Trophoblast cell (in vitro differentiated cells and primary cell): ENCODE data around the gene ZBTB7C.

ENCODE experiments used
- DNase-seq, 2 donors: peaks; one replicate each; pipeline ENCODE4 v3.0.0-alpha.2; 2016
- H2AFZ ChIP-seq: 2 replicates; pipeline ENCODE4 v1.6.1; 2013; ENCODE audit warnings: low read length, moderate library complexity, mild to moderate bottlenecking; ENCODE audit not compliant: insufficient read depth, poor library complexity
- H2AK5ac ChIP-seq: 2 replicates; pipeline ENCODE4 v1.6.1; 2013; ENCODE audit warnings: mild to moderate bottlenecking, low read length
- H2BK120ac ChIP-seq: 2 replicates; pipeline ENCODE4 v1.6.1; 2013; ENCODE audit warnings: low read length, mild to moderate bottlenecking, moderate library complexity; ENCODE audit not compliant: insufficient read depth, poor library complexity
- H2BK12ac ChIP-seq: 2 replicates; pipeline ENCODE4 v1.6.1; 2013; ENCODE audit warnings: mild to moderate bottlenecking, low read length, moderate library complexity
- H2BK5ac ChIP-seq: 2 replicates; pipeline ENCODE4 v1.6.1; 2013; ENCODE audit warnings: low read length, low read depth, moderate library complexity, mild to moderate bottlenecking; ENCODE audit not compliant: poor library complexity
- H3K14ac ChIP-seq: 2 replicates; pipeline ENCODE4 v1.6.1; 2013; ENCODE audit warnings: mild to moderate bottlenecking, low read length
- H3K18ac ChIP-seq: 2 replicates; pipeline ENCODE4 v1.6.1; 2013; ENCODE audit warnings: mild to moderate bottlenecking, low read length
- H3K23ac ChIP-seq: 2 replicates; pipeline ENCODE4 v1.6.1; 2013; ENCODE audit warnings: low read length
- H3K27ac ChIP-seq: 2 replicates; pipeline ENCODE4 v1.5.1; 2013; ENCODE audit warnings: low read depth, mild to moderate bottlenecking, inconsistent platforms, low read length, moderate library complexity
- H3K27me3 ChIP-seq: 2 replicates; pipeline ENCODE4 v1.6.1; 2013; ENCODE audit warnings: inconsistent platforms, mild to moderate bottlenecking, low read length, moderate library complexity; ENCODE audit not compliant: insufficient read depth
- H3K36me3 ChIP-seq, 2 experiments: 1 replicate in 1 of 2; 2 replicates in 1 of 2; pipeline ENCODE4 v1.6.1; 2013; ENCODE audit warnings: low read length in 2 of 2, mild to moderate bottlenecking in 2 of 2, moderate library complexity in 1 of 2; ENCODE audit not compliant: insufficient read depth in 2 of 2, control insufficient read depth in 1 of 2
- H3K4ac ChIP-seq: 2 replicates; pipeline ENCODE4 v1.6.1; 2013; ENCODE audit warnings: low read depth, mild to moderate bottlenecking, low read length, moderate library complexity
- H3K4me1 ChIP-seq, 2 experiments: 1 replicate in 1 of 2; 2 replicates in 1 of 2; pipeline ENCODE4 v1.6.1; 2013; ENCODE audit warnings: low read length in 2 of 2, mild to moderate bottlenecking in 2 of 2, moderate library complexity in 1 of 2; ENCODE audit not compliant: insufficient read depth in 2 of 2, control insufficient read depth in 1 of 2
- H3K4me2 ChIP-seq: 2 replicates; pipeline ENCODE4 v1.6.1; 2013; ENCODE audit warnings: inconsistent platforms, mild to moderate bottlenecking, low read length, moderate library complexity
- H3K4me3 ChIP-seq: 2 replicates; pipeline ENCODE4 v1.5.1; 2013; ENCODE audit warnings: mild to moderate bottlenecking, low read depth, low read length, inconsistent platforms
- H3K79me1 ChIP-seq: one replicate; pipeline ENCODE4 v1.6.1; 2013; ENCODE audit warnings: low read length
- H3K79me2 ChIP-seq: 2 replicates; pipeline ENCODE4 v1.6.1; 2013; ENCODE audit warnings: low read length, mild to moderate bottlenecking; ENCODE audit not compliant: control insufficient read depth, insufficient read depth, poor library complexity
- H3K9ac ChIP-seq: 2 replicates; pipeline ENCODE4 v1.6.1; 2013; ENCODE audit warnings: mild to moderate bottlenecking, low read length
- H3K9me3 ChIP-seq: 2 replicates; pipeline ENCODE4 v1.6.1; 2013; ENCODE audit warnings: low read depth, mild to moderate bottlenecking, control low read depth, inconsistent platforms, low read length; ENCODE audit not compliant: insufficient read depth
- H4K12ac ChIP-seq: 2 replicates; pipeline ENCODE4 v1.6.1; 2013; ENCODE audit warnings: low read depth, mild to moderate bottlenecking, low read length, moderate library complexity
- H4K8ac ChIP-seq: 2 replicates; pipeline ENCODE4 v1.6.1; 2013; ENCODE audit warnings: low read depth, mild to moderate bottlenecking, low read length, moderate library complexity
- H4K91ac ChIP-seq: one replicate; pipeline ENCODE4 v1.6.1; 2013; ENCODE audit warnings: low read depth, mild to moderate bottlenecking, low read length, moderate library complexity
- WGBS: extraction: QIAGEN DNeasy Blood & Tissue Kit; methylation state at CpG from one replicate; pipeline ENCODE4 v1.1.7; 2013; ENCODE audit warnings: missing lambda C conversion rate; ENCODE audit not compliant: insufficient read length, insufficient coverage; ENCODE audit errors: extremely low coverage; 5-methylcytosine and 5-hydroxymethylcytosine counted together

Gene ZBTB7C

GRCh38 chr18:48363175-48363574 is 46.0 kb downstream of the ZBTB7C start:
- H3K14ac ChIP-seq, result no peak overlapping the region
- H4K91ac ChIP-seq, result no peak overlapping the region
- no peak overlapping the region for H2AK5ac ChIP-seq
- H3K79me1 ChIP-seq, result no peaks in the 10 kb centered on the region
- no peak overlapping the region for H4K12ac ChIP-seq
- no peak overlapping the region for H3K4ac ChIP-seq
- H2BK12ac ChIP-seq, result no peak overlapping the region
- no peaks in the 10 kb centered on the region for H3K27me3 ChIP-seq
- H3K9me3 ChIP-seq, result peaks cover 1% of the 10 kb centered on the region
- no peak for DNase-seq
- H3K4me3 ChIP-seq, result no peak overlapping the region
- no peak overlapping the region for H2BK120ac ChIP-seq
- no peak overlapping the region for H3K27ac ChIP-seq
- no peaks in the 10 kb centered on the region for H3K36me3 ChIP-seq
- H3K23ac ChIP-seq, result no peak overlapping the region
- no peak overlapping the region for H3K9ac ChIP-seq
- H3K4me1 ChIP-seq, result no peaks in the 10 kb centered on the region
- H3K4me2 ChIP-seq, result no peak overlapping the region
- no peak overlapping the region for H4K8ac ChIP-seq
- no peak overlapping the region for H3K18ac ChIP-seq
- no CpG with 5 or more reads among the region's 3 CpGs for WGBS
- H3K79me2 ChIP-seq, result no peaks in the 10 kb centered on the region
- no peak overlapping the region for H2AFZ ChIP-seq
- H2BK5ac ChIP-seq, result no peak overlapping the region

- Histone ChIP-seq H4K8ac (no peak overlapping the region), H2AFZ (no peak overlapping the region), H2AK5ac (no peak overlapping the region), H3K36me3 (no peaks in the 10 kb centered on the region), H3K14ac (no peak overlapping the region), H2BK12ac (no peak overlapping the region), H3K18ac (no peak overlapping the region), H3K79me2 (no peaks in the 10 kb centered on the region), H2BK120ac (no peak overlapping the region), H3K4ac (no peak overlapping the region), H3K27me3 (no peaks in the 10 kb centered on the region), H3K79me1 (no peaks in the 10 kb centered on the region), H3K27ac (no peak overlapping the region), H3K4me1 (peaks cover 3 to 7% of the 10 kb centered on the region in 2 experiments), H4K12ac (no peak overlapping the region), H4K91ac (no peak overlapping the region), H3K9me3 (peaks cover 3% of the 10 kb centered on the region), H3K4me2 (no peak overlapping the region), H3K9ac (no peak overlapping the region), H3K4me3 (no peak overlapping the region), H3K23ac (no peak overlapping the region), H2BK5ac (no peak overlapping the region)
- WGBS, result no CpG with 5 or more reads among the region's 4 CpGs
- DNase-seq, result no peak
These were observed 47.4 kb downstream of the ZBTB7C start for GRCh38 chr18:48361801-48362200.

- no CpG with 5 or more reads among the region's 9 CpGs for WGBS
- Histone ChIP-seq H3K27me3 (no peaks in the 10 kb centered on the region), H3K18ac (no peak overlapping the region), H3K23ac (no peak overlapping the region), H2BK12ac (no peak overlapping the region), H3K27ac (no peak overlapping the region), H3K9me3 (peaks cover 3% of the 10 kb centered on the region), H3K9ac (no peak overlapping the region), H3K4ac (no peak overlapping the region), H3K36me3 (no peaks in the 10 kb centered on the region), H4K8ac (no peak overlapping the region), H2AFZ (no peak overlapping the region), H3K79me2 (no peaks in the 10 kb centered on the region), H2BK5ac (no peak overlapping the region), H3K4me3 (no peak overlapping the region), H4K12ac (no peak overlapping the region), H3K79me1 (no peaks in the 10 kb centered on the region), H4K91ac (no peak overlapping the region), H3K14ac (no peak overlapping the region), H2BK120ac (no peak overlapping the region), H2AK5ac (no peak overlapping the region), H3K4me1 (peaks cover 4 to 10% of the 10 kb centered on the region in 2 experiments), H3K4me2 (no peak overlapping the region)
- peak in 1 of 2 donors; percentile 30 for DNase-seq
These were observed 48.7 kb downstream of the ZBTB7C start for GRCh38 chr18:48360376-48361021.

GRCh38 chr18:48359626-48360025 is 49.6 kb downstream of the ZBTB7C start:
- H3K79me2 ChIP-seq, result no peaks in the 10 kb centered on the region
- no peaks in the 10 kb centered on the region for H3K36me3 ChIP-seq
- no peak overlapping the region for H3K4ac ChIP-seq
- H3K9ac ChIP-seq, result no peak overlapping the region
- H4K8ac ChIP-seq, result no peak overlapping the region
- no peak overlapping the region for H3K23ac ChIP-seq
- no peak overlapping the region for H3K14ac ChIP-seq
- DNase-seq, result no peak
- H3K9me3 ChIP-seq, result peaks cover 3% of the 10 kb centered on the region
- H3K18ac ChIP-seq, result no peak overlapping the region
- no peak overlapping the region for H4K91ac ChIP-seq
- peaks cover 4 to 10% of the 10 kb centered on the region in 2 experiments for H3K4me1 ChIP-seq
- H2BK5ac ChIP-seq, result no peak overlapping the region
- WGBS, result no CpG with 5 or more reads among the region's 3 CpGs
- H2BK120ac ChIP-seq, result no peak overlapping the region
- no peak overlapping the region for H2BK12ac ChIP-seq
- no peak overlapping the region for H2AK5ac ChIP-seq
- H3K27ac ChIP-seq, result no peak overlapping the region
- no peak overlapping the region for H2AFZ ChIP-seq
- H3K4me2 ChIP-seq, result no peak overlapping the region
- no peak overlapping the region for H4K12ac ChIP-seq
- no peak overlapping the region for H3K4me3 ChIP-seq
- no peaks in the 10 kb centered on the region for H3K79me1 ChIP-seq
- no peaks in the 10 kb centered on the region for H3K27me3 ChIP-seq
